Stimulated activated CD8-positive, alpha-beta memory T cell treated with anti-CD3 and anti-CD28 coated beads, Interleukin-4, amount 100 ng/mL, for 24 hours (primary cell): ENCODE data around the gene MAB21L2.

Experiments used
- DNase-seq: peaks from one replicate; pipeline ENCODE4 v3.0.0-alpha.2; 2020; ENCODE audit warnings: low read depth

Gene MAB21L2

GRCh38 chr4:150619042-150619441 lies 37.1 kb downstream of the MAB21L2 start:
- DNase-seq = no peak

DNA sequence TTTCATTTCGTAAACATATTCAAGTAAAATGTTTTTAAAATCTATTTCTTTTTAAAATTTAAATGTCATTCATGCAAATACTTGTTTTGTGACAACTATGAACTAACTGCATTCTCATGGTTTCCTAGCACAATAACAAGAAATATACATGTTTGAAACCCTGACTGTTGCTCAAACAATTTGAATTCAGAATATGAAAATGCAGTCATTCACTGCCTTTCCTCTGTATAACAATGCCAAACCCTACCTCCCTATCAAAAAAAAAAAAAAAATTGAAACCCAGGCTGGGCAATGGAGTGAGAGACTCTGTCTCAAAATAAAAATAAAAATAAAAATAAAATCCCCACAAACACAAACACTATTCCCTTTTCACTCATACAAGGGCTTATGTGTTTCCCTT lies 42.1 kb downstream of the MAB21L2 start:
- DNase-seq = no peak

DNA sequence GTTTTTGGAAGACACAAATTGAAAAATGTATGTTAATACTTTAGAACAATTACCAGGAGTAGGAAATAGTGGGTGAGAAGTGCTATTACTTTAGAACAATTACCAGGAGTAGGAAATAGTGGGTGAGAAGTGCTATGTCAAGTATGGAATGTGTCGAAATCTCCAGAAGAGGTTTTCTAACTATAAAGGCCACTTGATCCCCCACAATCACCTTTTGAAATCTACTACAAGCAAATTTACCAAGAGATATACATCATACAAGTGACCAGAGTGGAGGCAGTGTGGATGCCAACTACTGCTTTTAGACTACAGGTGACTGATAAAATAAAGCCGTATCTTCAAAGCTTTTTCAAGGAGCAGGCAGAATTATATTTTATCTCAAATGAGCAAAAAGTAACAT lies 43.1 kb downstream of the MAB21L2 start:
- DNase-seq = no peak

- no peak for DNase-seq
Observed at GRCh38 chr4:150628073-150628472, 46.1 kb downstream of the MAB21L2 start.

DNA sequence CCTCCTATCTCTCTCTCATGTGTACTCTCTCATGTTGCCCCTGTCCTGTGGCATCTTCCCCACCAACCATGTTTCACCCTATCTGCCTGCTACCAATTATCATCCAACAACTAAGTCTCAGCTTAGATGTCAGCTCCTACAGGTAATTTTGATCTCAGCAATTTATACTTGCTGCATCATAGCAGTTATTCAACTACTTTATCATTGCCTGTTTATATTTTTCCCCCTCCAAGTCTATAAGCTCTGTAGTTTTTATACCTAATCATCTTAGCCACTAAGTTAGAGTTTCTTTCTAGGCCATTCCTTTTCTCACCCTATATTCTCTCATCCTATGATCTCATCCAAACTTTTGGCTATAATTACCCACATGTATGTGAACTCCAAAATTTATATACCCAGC lies 50.7 kb downstream of the MAB21L2 start:
- DNase-seq = no peak
